Neural cell (in vitro differentiated cells): ENCODE results near the gene MLX. TPM values are rescaled to one million over a fixed set of nuclear protein-coding genes. Genes with fewer than 3 reads are reported as not detected.

Experiments
- H2AFZ ChIP-seq: fragments of 200-600, 300-800 bp; sonication (generic), shearing (Covaris generic); 2 replicates; pipeline ENCODE4 v1.6.0; 2014; ENCODE audit warnings: low read depth, mild to moderate bottlenecking, antibody characterized with exemption, low read length, moderate library complexity
- H3F3A ChIP-seq: fragments of 200-600 bp; shearing (Covaris generic); 2 replicates; pipeline ENCODE4 v1.6.1; 2016; ENCODE audit warnings: mild to moderate bottlenecking, moderate library complexity, mixed read lengths, antibody characterized with exemption, low read length; ENCODE audit not compliant: insufficient read depth, poor library complexity, severe bottlenecking
- H3K27ac ChIP-seq: fragments of 200-600, 300-800 bp; sonication (generic), shearing (Covaris generic); 2 replicates; pipeline ENCODE4 v1.5.1; 2014; ENCODE audit warnings: mild to moderate bottlenecking, low read length, moderate library complexity
- H3K27me3 ChIP-seq: fragments of 300-800, 200-600 bp; sonication (generic), shearing (Covaris generic); 2 replicates; pipeline ENCODE4 v1.6.0; 2014; ENCODE audit warnings: mild to moderate bottlenecking, low read depth, low read length, moderate library complexity; ENCODE audit not compliant: insufficient read depth
- H3K36me3 ChIP-seq: fragments of 300-800, 200-600 bp; sonication (generic), shearing (Covaris generic); 2 replicates; pipeline ENCODE4 v1.5.1; 2014; ENCODE audit warnings: mild to moderate bottlenecking, antibody characterized with exemption, low read length, moderate library complexity; ENCODE audit not compliant: insufficient read depth
- H3K4me2 ChIP-seq: fragments of 300-800, 200-600 bp; sonication (generic), shearing (Covaris generic); 2 replicates; pipeline ENCODE4 v1.6.0; 2014; ENCODE audit warnings: mild to moderate bottlenecking, low read length
- H3K4me3 ChIP-seq: fragments of 300-800, 200-600 bp; sonication (generic), shearing (Covaris generic); 2 replicates; pipeline ENCODE4 v1.5.1; 2014; ENCODE audit warnings: mild to moderate bottlenecking, low read length, moderate library complexity
- H3K79me2 ChIP-seq: fragments of 200-600 bp; shearing (Covaris generic); replicated peaks from 2 replicates; pipeline ENCODE4 v1.6.0; 2014; ENCODE audit warnings: mild to moderate bottlenecking, low read length, moderate library complexity; ENCODE audit not compliant: insufficient read depth
- H3K9ac ChIP-seq: fragments of 300-800, 200-600 bp; sonication (generic), shearing (Covaris generic); 2 replicates; pipeline ENCODE4 v1.6.1; 2016; ENCODE audit warnings: mild to moderate bottlenecking, low read length, mixed read lengths
- H3K9me2 ChIP-seq: fragments of 200-600 bp; shearing (Covaris generic); 2 replicates; pipeline ENCODE4 v1.6.1; 2016; ENCODE audit warnings: mild to moderate bottlenecking, low read length, mixed read lengths; ENCODE audit not compliant: insufficient read depth
- H3K9me3 ChIP-seq: fragments of 200-600, 300-800 bp; sonication (generic), shearing (Covaris generic); 2 replicates; pipeline ENCODE4 v1.6.1; 2016; ENCODE audit warnings: mild to moderate bottlenecking, mixed run types, low read length, moderate library complexity, mixed read lengths
- H4K20me1 ChIP-seq: fragments of 200-600 bp; shearing (Covaris generic); 2 replicates; pipeline ENCODE4 v1.6.1; 2016; ENCODE audit warnings: mild to moderate bottlenecking, mixed run types; ENCODE audit not compliant: insufficient read depth
- CTCF ChIP-seq: fragments of 450-650 bp; IDR thresholded peaks from 2 replicates; pipeline ENCODE4 v1.5.1; 2014; ENCODE audit warnings: antibody characterized with exemption, mild to moderate bottlenecking, moderate library complexity; ENCODE audit not compliant: poor library complexity, severe bottlenecking
- EP300 ChIP-seq: fragments of 450-650 bp; conservative IDR thresholded peaks from 2 replicates; pipeline ENCODE4 v1.6.1; 2014; ENCODE audit warnings: antibody characterized with exemption, mild to moderate bottlenecking, moderate library complexity; ENCODE audit not compliant: poor library complexity, severe bottlenecking
- EZH2 ChIP-seq: fragments of 200-600, 300-800 bp; shearing (Covaris generic), sonication (generic); IDR thresholded peaks from 2 replicates; pipeline ENCODE4 v1.6.1; 2014; ENCODE audit warnings: antibody characterized with exemption, low read length, borderline replicate concordance, mild to moderate bottlenecking; ENCODE audit not compliant: insufficient read depth, poor library complexity, severe bottlenecking
- MXI1 ChIP-seq: fragments of 450-650 bp; conservative IDR thresholded peaks from 2 replicates; pipeline ENCODE4 v1.6.1; 2014; ENCODE audit warnings: antibody characterized with exemption, mild to moderate bottlenecking; ENCODE audit not compliant: poor library complexity, severe bottlenecking
- POLR2AphosphoS5 ChIP-seq: IDR thresholded peaks from 2 replicates; pipeline ENCODE4 v1.6.1; 2012
- RAD21 ChIP-seq: fragments of 450-650 bp; conservative IDR thresholded peaks from 2 replicates; pipeline ENCODE4 v1.6.1; 2014; ENCODE audit warnings: antibody characterized with exemption, mild to moderate bottlenecking, moderate library complexity
- REST ChIP-seq: IDR thresholded peaks from 2 replicates; pipeline ENCODE4 v1.6.1; 2012; ENCODE audit warnings: borderline replicate concordance
- SMC3 ChIP-seq: fragments of 450-650 bp; conservative IDR thresholded peaks from 2 replicates; pipeline ENCODE4 v1.6.1; 2014; ENCODE audit warnings: antibody characterized with exemption, mild to moderate bottlenecking, moderate library complexity; ENCODE audit not compliant: poor library complexity
- TAF1 ChIP-seq: IDR thresholded peaks from 2 replicates; pipeline ENCODE4 v1.6.1; 2012; ENCODE audit warnings: low read depth
- polyA plus RNA-seq: library from polyadenylated mRNA; depleted of rRNA; stranded (reverse); fragments of >200 nt; gene quantifications from 2 replicates; pipeline ENCODE4 v1.2.3, GENCODE V29; 2014

MLX gene
- polyA plus RNA-seq, 1 donor from 2014 or later: 47.2 TPM

DNA sequence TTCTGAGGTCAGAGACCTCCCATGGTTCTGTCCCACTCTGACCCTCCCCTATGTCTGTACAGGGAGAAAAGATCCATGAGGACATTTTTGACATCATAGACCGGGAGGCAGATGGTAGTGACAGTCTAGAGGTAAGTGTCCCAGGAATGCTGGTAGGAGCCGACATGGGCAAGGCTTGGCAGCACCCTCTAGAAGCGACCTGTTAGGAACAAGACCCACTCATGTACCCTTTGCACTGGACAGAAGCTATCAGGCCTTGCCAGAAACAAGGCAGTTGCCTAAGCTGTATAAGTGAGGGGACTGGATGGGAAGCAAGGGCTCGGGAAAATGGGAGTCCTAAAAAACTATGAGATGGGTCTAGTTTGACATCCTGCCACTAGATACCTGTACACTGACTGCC is 45.1 kb downstream of the MLX start:
- Histone ChIP-seq H3K9ac (no peak overlapping the region), H3K4me2 (no peak overlapping the region), H3K36me3 (no peaks in the 10 kb centered on the region), H3K27ac (no peak overlapping the region), H3K79me2 (peaks cover 19% of the 10 kb centered on the region), H3K9me2 (no peaks in the 10 kb centered on the region), H3F3A (no peaks in the 10 kb centered on the region), H3K4me3 (no peak overlapping the region), H3K27me3 (no peaks in the 10 kb centered on the region), H4K20me1 (no peaks in the 10 kb centered on the region), H3K9me3 (no peaks in the 10 kb centered on the region), H2AFZ (no peak overlapping the region)
- TF ChIP-seq CTCF (no peak), TAF1 (no peak), EP300 (no peak), SMC3 (no peak), RAD21 (no peak)

DNA sequence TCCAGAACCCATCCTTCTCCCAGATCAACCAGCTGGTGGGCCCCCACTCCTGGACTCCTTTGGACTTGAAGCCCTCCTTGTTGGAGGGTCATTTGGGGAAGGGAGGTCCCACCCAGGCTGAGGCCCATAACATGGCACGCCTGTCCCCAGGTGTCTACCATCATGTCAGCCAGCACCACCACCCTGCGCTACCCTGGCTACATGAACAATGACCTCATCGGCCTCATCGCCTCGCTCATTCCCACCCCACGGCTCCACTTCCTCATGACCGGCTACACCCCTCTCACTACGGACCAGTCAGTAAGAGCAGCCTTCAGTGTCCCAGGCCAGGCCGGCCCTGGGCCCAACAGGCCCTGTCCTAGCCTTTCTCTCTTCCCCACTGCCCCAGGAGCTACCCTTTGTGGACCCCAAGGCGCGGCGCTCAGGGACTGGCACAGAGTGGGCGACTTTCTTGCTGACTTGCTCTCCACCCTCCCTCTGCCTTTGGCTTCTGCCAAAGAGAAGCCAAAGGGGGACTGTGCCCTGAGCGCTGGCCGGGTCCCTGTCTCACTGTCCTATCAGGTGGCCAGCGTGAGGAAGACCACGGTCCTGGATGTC is 46.9 kb downstream of the MLX start:
- no peak overlapping the region for H2AFZ ChIP-seq
- H3K27ac ChIP-seq: no peak overlapping the region
- no peak overlapping the region for H3K4me3 ChIP-seq
- no peak overlapping the region for H3K9ac ChIP-seq
- H3K9me2 ChIP-seq: no peaks in the 10 kb centered on the region
- H4K20me1 ChIP-seq: no peaks in the 10 kb centered on the region
- H3K4me2 ChIP-seq: no peak overlapping the region
- no peaks in the 10 kb centered on the region for H3K9me3 ChIP-seq
- no peaks in the 10 kb centered on the region for H3K36me3 ChIP-seq
- H3K27me3 ChIP-seq: no peaks in the 10 kb centered on the region
- no peaks in the 10 kb centered on the region for H3F3A ChIP-seq
- peaks cover 1% of the 10 kb centered on the region for H3K79me2 ChIP-seq
- TF ChIP-seq POLR2AphosphoS5 (no peak), CTCF (no peak), MXI1 (no peak), TAF1 (no peak), EZH2 (no peak), SMC3 (no peak), EP300 (no peak), REST (no peak), RAD21 (no peak)
